ENCODE measurements around the gene RDH11.
A peak's percentile ranks its signal among the peaks of the same experiment; 100 is the strongest.
"Not testable (repeated sequence)": the region's sequence is repeated elsewhere in the genome, so short reads cannot be mapped to it uniquely, and the experiment has no call there.

RDH11 gene

DNA sequence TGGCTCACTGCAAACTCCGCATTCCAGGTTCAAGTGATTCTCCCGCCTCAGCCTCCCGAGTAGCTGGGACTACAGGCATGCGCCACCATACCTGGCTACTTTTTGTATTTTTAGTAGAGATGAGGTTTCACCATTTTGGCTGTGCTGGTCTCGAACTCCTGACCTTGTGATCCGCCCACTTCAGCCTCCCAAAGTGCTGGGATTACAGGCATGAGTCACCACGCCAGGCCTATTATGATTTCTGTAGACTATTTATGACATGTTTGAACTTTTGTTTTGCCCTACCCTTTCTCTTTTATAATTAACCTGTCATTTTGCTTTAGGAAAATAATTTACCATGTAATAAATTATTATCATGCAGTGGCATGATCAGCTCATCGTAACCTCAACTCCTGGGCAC lies 5.9 kb upstream of the RDH11 start, which contains the start of gene RDH12:
Gene RDH12, plus strand, starts transcription at position 395 of the 400 bp plus-strand sequence. CDS start 20,757 bp downstream, outside the sequence.
- not testable (repeated sequence) for DNase-seq

DNA sequence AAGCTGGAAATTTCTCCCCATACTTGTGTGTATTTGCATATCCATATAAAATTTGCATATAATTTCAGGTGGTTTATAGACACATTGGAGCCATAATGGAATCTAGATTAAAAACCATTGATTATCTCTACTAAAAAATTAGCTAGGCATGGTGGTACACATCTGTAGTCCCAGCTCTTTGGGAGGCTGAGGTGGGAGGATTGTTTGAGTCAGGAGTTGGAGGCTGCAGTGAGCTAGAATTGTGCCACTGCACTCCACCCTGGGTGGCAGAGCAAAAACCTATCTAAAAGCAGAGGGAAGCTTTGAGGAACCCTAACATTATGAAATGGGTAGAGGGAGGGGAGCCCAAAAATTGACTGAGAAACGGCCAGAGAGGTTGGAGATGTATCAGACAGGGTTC lies 2.6 kb upstream of the RDH11 start:
- no peak for DNase-seq

DNA sequence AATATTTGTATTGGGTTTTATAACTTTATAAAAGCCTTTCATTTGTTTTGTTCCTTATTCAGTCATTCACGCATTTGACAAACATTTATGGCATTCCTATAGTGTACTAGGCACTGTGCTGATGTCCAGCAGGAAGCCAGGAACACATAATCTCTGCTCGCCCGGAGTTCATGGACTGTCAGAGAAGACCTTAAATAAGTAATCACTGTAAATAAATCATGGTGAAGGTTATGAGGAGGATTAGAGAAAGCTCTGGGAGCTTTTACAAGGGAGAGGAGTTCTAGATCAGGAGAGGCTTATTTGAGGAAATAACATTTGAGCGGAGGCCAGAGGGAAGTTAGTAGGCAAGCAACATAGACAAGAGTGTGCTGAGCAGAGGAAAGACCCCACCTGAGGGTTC lies 1.4 kb upstream of the RDH11 start:
- no peak for DNase-seq

DNA sequence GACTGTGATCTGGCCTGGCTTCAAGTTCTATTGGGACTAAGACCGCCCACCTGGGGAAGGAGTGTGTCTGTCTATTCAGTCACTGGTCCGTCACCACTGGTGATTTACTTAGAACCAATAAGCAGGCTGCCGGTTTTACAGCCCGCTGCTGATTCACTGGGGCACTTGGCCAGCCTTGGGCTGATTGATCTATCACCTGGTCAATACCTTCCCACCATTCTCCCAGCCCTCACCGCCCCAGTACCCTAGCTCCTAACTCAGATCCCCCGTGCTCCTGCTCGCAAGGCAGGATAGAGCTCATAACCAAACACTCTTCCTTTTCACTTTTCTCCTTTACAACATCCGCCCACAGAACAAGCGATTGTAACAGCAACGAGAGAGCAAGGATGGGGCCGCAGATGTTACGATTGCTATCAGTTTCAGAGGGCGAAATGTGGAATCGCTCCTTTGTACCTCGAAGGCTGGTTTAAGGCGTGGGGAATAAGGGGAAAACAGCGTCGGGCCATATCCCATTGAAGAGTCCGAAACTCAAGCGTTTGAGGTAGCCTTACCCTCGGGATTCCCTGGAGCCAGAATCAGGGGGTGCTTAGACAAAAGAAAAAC lies 672 bp downstream of the RDH11 start:
- DNase-seq: peak; percentile 89

DNA sequence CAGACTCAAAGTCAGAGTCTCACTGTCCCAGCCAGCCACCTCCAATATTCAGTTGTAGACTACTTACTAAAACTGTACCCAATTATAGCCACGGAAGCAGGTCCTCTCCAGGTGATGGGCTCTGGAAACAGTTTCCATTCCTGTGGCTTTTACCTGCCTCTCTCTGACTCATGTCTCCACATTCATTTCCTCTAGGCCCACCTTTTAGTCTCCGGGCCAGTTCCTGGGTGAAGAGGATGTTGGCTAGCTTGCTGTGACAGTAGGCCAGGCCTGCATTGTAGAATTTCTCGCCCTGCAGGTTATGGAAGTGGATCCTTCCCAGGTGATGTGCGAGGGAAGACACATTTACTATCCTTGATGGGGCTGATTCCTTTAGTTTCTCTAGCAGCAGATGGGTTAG lies 5.6 kb downstream of the RDH11 start:
- DNase-seq: no peak

DNA sequence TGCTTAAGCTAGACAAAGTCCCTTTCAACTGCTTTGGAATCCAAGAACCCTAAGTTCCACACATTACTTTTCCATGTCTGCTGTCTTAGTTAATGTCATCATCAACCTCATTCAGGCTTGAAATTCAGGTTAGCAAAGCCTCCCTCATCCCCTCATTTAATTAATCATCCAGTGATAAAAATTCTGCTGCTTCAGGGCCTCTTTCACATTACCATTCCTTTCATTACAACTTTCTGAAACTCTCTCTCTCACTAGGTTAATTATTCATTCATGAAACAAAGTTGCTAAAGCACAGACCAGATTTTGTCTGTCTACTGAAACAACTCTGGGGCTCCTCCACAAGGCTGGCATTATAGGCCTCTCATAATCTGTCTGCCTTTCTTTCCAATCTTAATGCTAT lies 11.7 kb downstream of the RDH11 start:
- DNase-seq: no peak

DNA sequence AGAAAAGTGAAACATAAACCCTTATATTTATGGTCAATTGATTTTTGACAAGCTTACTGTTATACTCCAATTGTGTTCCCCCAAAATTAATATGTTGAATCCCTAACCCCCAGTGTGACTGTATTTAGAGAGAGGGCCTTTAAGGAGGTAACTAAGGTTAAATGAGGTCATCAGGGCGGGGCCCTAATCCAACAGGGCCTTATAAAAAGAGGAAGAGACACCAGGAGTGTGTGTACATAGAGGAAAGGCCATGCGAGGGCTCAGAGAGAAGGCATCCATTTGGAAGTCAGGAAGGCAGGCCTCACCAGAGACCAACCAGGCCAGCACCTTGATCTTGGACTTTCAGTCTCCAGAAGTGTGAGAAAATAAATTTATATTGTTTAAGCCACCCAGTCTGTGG lies 14.6 kb downstream of the RDH11 start:
- no peak for DNase-seq

DNA sequence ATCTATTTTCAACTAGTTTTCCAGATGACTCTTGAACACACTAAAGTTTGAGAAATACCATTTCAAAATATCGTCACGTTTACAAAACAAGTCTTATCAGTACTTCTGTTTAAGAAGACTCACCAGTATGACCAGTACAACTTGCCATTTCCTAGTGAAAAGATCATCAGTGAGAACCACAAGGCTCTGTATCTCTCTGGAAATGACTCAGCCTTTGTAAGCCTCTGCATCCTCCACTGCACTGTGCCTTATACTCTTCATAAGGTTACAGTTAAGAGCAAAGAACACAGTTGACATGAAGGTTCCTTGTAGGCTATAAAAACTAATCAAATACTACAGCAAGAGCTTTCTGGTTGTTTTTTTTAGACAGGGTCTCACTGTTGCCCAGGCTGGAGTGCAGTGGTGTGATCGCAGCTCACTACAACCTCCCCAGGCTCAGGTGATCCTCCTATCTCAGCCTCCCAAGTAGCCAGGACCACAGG lies 15.4 kb downstream of the RDH11 start:
- DNase-seq: no peak

DNA sequence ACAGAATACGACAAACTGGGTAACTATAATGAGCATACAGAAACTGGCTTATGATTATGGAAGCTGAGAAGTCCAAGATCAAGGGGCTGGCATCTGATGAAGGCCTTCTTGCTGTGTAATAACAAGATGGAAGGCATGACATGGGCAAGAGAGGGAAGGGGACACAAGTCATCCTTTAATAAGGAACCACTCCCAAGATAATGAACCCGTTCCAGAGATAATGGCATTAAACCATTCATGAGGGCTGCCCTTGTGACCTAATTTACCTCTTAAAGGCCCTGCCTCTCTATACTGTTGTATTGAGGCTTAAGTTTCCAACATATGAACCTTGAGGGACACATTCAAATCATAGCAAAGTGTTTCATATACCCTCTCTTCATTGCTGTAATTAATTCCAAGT lies 16.6 kb downstream of the RDH11 start:
- no peak for DNase-seq

DNA sequence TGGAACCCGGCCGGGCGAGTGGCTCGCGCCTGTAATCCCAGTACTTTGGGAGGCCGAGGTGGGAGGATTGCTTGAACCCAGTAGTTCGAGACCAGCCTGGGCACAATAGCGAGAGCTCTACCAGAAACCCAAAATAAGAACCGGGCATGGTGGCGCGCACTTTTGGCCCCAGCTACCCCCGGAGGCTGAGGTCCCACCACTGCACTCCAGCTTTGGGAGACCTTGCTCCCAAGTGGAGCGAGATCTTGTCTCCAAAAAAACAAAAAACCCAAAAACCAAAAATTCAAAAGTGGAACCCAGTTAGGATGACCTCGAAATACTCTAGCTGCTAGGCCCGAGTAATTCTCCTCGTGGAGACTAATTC lies 20.4 kb downstream of the RDH11 start:
- no peak for DNase-seq

DNA sequence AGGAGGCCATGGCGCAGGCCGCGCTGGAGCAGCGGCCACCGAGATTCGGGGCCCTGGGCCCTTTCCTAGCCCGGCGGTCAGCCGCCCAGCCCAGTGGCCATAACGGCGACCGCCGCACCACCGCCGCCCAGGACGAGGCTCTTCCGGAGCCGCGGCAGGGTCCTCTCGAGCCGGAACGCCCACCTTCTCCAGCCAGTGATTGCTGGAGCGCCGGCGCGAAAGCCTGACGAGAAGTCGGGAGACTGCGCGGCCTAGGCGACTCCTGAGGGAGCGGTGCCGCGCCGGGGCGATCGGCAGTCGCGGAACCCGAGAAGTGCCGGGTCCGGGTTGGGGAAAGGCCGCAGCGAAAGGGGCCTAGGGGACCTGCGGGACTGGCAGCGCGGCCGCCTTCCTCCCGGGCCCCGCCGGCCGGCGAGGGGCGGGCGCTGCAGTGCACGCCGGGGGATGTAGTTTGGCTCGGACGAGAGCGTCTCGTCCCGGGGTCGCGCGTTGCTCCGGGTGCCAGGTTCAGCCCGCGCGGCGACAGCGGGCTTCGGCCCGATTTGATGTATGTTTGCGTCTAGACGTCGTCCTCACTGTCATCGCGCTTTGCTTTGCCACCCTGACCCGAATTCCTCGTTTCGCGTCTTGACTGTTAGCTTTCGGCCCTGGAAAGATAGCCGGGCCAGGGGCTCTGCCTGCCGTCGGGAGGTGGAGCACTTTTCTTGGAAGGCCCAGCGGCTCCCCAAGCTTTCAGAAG lies 20.9 kb downstream of the RDH11 start, which contains the start of gene VTI1B:
Gene VTI1B, minus strand, starts transcription at position 153 of the 739 bp plus-strand sequence. Its CDS starts 143 bp downstream, at position 10.
- DNase-seq: peak; percentile 81

DNA sequence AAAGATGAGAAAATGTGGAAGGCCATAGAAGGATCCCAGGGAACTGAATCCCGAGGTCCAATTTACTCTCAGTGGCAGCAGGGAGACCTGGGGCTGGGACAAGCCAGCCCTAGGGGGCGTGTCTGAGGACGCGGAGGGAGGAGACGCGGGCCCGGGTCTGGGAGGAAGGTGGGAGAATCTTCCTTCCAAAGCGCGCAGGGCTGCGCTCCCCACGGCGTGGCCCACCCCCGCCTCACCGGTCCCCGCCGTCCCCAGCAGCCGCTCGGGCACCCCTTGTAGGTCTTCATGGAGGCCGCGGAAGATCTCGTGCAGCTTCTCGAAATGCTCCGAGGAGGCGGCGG lies 21.5 kb downstream of the RDH11 start:
- peak; percentile 60 for DNase-seq

DNA sequence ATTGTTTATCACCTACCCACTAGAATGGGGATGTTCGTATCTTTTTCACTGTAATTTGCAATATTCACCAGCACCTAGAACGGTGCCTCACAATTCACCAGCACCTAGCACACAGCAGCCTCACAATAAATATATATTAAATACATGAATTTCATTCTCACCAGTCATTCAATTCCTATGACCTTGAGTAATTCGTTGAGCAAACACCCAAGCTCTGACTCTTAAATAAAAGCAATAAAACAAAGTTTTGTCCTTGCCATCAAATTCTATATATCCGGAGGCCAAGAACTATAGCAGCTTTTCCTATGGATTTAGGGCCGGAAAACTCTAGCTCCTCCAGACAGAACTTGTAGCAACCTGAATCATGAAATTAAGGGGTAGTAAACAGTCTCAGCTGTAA lies 22.1 kb downstream of the RDH11 start:
- DNase-seq: no peak

DNA sequence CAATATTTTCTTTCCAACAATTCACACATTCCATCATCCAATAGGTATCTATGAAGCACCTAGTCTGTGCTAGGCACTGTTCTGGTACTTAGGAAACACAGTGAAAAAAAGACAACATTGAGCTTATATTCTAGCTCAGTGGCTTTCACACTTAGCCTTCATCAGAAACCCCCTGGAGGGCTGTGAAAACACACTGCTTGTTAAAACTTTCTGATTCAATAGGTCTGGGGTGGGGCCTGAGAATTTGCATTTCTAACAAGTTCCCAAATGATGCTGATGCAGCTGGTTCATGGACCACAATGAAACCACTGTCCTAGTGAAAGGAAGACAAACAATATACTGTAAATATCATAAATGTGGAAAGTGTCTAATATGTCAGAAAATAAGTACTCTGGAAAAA lies 27.0 kb downstream of the RDH11 start:
- DNase-seq: no peak

DNA sequence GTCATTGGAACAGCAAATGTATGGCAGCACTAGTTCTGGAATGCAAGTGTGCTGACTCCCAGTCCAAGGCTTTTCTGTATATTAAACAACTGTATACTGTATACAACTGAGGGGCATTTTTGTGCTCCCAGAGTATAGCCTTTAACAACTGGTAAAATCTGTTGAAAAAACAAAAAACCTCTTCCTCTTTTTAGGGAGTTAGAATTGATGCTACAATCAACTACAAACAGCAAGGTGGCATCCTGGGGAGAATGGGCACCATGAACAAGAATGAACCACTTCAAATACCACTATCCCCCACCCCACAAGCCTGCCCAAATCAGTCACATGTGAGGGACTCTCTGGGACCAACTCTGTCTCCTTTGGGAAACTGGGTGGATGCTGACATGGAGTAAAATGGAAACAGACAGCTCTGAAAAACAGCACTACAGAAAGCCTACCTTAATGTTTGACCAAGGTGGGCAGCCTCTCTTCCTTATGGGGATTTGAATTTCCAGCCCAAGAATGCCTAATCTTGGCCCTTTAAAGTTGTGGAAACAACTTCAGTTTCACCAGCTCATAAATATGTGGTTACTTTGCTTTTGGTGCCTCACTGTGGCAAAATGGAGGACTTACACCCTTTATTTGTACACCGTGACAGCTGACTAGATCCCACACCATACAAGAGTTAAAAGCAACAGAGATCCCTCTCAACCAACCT lies 28.7 kb downstream of the RDH11 start:
- peak; percentile 16 for DNase-seq

DNA sequence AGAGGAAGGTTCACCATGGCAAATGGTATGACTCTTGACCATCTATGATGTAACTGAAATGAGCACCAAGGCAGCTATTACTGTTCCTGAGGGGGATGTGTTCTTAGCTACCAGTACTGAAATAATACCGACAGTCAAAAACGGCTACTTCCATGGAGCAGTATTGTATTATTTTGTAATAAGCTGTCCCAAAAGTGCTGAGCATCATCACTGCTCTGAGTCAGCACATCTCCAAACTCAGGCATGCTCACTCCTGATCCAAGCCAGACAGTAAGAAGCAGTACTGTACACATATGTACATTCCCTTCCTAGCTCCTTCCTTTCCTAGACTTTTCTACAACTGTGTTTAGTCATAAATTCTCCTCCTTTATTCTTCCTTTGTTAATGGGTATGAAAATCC lies 29.7 kb downstream of the RDH11 start:
- DNase-seq: no peak

DNA sequence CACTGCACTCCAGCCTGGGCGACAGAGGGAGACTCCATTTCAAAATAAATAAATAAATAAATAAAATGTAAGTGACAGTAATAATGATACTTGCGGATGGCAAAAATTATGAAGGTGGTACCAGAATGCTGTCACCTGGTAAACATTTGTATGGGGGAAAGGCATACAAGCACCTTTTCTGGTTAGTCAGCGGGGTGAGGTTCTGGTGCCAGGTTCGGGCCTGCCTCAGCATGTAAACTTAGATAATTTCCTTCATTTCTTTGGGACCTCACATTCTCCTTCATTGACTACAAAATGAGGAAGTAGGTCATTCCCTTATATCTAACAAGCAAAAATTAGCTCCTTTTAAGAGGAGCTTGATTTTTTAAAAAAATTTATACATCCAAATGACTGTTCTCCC lies 31.9 kb downstream of the RDH11 start:
- DNase-seq: no peak

DNA sequence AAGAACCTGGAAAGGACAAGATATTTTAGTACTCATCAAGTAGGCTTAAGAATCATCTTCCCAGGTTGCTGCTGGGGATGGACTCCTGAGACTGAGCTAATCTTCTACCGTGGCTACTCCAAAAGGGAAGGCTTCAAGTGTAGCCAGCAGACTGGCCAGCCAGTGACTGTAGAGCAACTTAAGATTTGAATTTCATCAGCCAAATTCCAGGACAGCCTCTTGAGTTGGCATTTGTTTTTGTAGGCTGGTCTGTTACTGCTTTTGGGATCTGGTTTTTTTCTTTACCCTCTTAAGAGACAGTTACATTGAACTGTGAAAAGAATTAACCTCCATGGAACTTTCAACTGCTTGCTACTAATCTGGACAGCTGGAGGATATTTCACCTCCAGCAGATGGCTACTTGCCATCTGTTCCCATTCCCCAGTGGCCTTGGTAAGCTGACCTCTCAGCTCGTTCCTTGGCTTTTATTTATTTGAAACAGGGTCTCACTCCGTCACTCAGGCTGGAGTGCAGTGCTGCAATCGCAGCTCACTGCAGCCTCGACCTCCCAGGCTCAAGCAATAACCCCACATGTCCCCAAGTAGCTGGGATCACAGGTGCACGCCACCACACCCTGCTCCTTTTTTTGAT lies 41.8 kb downstream of the RDH11 start:
- no peak for DNase-seq

DNA sequence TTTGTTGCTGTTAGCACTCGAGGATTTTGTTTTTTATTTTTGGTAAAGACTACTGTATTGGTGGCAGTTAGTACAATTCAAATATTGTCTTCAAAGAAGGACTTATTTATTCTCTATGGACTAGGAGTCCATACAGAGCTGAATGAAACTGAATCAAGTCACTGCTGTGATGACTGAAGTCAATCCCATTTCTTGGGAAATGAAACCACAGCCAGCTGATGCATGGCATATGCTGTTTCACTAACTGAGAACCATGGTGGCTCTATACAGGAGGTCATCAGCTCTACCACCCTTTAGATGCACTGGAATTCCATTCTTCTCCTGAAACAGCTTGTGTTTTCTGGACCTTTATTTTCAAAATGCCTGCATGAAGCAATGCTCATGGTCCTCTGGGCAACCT lies 43.4 kb downstream of the RDH11 start:
- no peak for DNase-seq

DNA sequence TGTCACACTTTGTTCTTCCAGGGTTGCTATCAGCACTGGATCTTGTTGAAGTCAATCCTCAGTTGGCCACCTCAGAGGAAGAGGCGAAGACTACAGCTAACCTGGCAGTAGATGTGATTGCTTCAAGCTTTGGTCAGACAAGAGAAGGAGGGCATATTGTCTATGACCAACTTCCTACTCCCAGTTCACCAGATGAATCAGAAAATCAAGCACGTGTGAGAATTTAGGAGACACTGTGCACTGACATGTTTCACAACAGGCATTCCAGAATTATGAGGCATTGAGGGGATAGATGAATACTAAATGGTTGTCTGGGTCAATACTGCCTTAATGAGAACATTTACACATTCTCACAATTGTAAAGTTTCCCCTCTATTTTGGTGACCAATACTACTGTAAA lies 44.9 kb downstream of the RDH11 start:
- DNase-seq: no peak

DNA sequence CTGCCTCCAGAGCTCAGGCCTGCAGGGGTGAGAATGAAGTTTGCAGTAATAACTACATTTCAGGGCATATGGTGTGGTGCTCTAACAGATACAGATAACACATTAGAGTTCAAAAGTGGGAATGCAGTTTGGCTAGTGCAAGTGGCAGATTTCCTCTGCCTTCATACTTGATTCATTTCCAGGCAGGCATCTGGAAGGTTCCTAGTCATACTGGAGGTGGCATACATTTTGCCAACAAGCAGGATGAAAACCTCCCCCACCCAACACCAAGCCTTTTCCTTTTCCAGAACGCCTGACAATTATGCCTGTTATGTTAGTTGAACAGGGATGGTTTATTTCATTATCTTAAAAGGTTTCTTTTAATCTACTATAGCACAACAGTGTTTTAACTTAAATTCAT lies 45.4 kb downstream of the RDH11 start:
- no peak for DNase-seq

DNA sequence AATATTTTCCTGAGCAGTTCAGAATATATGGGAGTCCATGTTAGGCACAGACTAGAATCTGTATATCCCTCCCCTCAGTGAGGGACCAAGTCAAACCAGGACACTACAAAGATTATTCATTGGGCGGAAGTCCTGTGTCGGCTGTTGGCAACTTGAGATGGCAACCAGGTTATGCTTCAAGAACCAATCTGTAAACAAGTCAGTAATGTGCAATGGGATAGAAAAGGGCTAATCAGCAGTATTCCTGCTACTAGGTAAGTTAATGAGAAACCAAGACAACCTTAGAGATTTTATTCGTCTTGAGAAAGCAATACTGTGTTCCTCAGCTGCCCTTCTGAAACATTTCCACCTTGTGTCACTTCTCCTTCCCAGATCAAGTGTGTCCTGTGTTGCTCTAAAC lies 49.4 kb downstream of the RDH11 start:
- DNase-seq: no peak

DNA sequence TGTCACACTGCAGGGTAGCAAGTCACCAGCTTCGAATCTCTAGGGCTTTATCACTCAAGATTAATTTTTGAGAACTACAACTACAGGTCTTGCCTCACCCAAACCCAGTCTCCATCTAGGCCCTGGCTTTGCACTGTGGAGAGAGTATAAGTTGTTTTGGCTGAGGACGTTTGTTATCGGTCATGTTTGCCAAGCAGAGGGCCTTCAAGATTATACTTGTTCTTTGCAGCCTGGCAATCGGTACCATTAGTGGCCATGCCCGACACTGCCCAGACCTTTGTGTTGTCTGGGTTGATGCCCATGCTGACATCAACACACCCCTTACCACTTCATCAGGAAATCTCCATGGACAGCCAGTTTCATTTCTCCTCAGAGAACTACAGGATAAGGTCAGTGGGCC lies 50.1 kb downstream of the RDH11 start:
- DNase-seq: no peak

DNA sequence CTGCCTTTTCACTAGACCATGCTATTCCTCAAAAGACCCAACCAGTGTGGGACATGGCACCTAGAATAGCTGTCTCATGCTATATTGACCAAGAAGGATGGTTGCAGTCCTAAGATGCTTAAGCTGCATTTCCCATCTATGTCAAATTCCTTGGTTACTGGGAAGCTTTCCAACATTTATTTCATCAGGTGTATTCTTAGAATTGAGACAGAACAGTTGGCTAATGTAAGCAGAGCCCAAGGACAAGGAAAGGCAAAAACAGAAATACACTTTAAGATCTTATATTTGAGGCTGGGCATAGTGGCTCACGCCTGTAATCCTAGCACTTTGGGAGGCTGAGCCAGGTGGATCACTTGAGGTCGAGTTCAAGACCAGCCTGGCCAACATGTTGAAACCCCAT lies 51.1 kb downstream of the RDH11 start:
- no peak for DNase-seq
